Measurements from ENCODE around the gene IPO13. TPM values are rescaled to one million over a fixed set of nuclear protein-coding genes. Genes with fewer than 3 reads are reported as not detected.
A peak's percentile ranks its signal among the peaks of the same experiment; 100 is the strongest.

IPO13 gene, protein sequence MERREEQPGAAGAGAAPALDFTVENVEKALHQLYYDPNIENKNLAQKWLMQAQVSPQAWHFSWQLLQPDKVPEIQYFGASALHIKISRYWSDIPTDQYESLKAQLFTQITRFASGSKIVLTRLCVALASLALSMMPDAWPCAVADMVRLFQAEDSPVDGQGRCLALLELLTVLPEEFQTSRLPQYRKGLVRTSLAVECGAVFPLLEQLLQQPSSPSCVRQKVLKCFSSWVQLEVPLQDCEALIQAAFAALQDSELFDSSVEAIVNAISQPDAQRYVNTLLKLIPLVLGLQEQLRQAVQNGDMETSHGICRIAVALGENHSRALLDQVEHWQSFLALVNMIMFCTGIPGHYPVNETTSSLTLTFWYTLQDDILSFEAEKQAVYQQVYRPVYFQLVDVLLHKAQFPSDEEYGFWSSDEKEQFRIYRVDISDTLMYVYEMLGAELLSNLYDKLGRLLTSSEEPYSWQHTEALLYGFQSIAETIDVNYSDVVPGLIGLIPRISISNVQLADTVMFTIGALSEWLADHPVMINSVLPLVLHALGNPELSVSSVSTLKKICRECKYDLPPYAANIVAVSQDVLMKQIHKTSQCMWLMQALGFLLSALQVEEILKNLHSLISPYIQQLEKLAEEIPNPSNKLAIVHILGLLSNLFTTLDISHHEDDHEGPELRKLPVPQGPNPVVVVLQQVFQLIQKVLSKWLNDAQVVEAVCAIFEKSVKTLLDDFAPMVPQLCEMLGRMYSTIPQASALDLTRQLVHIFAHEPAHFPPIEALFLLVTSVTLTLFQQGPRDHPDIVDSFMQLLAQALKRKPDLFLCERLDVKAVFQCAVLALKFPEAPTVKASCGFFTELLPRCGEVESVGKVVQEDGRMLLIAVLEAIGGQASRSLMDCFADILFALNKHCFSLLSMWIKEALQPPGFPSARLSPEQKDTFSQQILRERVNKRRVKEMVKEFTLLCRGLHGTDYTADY
- polyA plus RNA-seq (2012; rRNA removed), result 15.5 and 16.7 TPM in 2 replicates
- 6.2 and 9.5 TPM in 2 replicates for polyA plus RNA-seq (2012; cell fraction: cytosol; rRNA removed)
- polyA plus RNA-seq (2012; cell fraction: nucleus; rRNA removed), result 52.6 and 55.7 TPM in 2 replicates

- H3K36me3 ChIP-seq (replicated peaks in 1 of 2; ENCODE audit: control insufficient read depth in 1 of 2, insufficient read depth in 2 of 2, low read length in 1 of 2), result peaks cover 0 to 17% of the 10 kb centered on the region in 2 experiments
- H3K27me3 ChIP-seq (ENCODE audit: insufficient read depth), result no peaks in the 10 kb centered on the region
- 3% methylated on average over 18 of the region's 74 CpGs for WGBS (ENCODE audit: low lambda C conversion rate)
- no peaks in the 10 kb centered on the region for H3K9me2 ChIP-seq
- H3K4me1 ChIP-seq (ENCODE audit: control insufficient read depth in 1 of 2, insufficient read depth in 2 of 2, low read depth in 1 of 2, low read length in 1 of 2), result peaks cover 12 to 24% of the 10 kb centered on the region in 2 experiments
- H3K9me3 ChIP-seq, result no peaks in the 10 kb centered on the region
- no peaks in the 10 kb centered on the region for H4K20me1 ChIP-seq (ENCODE audit: insufficient read depth)
- peak within 1 kb of the TSS; percentile 82 to 97 for H3K27ac ChIP-seq (ENCODE audit: low read depth in 2 of 2, low read length in 1 of 2)
- peak within 1 kb of the TSS; percentile 79 to 93 for H3K4me3 ChIP-seq (ENCODE audit: low read depth in 2 of 2, low read length in 1 of 2)
- H2AFZ ChIP-seq (ENCODE audit: low read depth), result peak within 1 kb of the TSS; percentile 78
- DNase-seq, result peak; percentile 98
- ChIA-PET POLR2A (interaction anchor here (0.7 to 1.6 kb wide), 4 partner anchors 8 to 84 kb away, joined by 3 to 10 read pairs (median 4); no protein-coding TSS in a partner anchor), CTCF (interaction anchor here (0.6 to 9.4 kb wide), 29 partner anchors 8 to 418 kb away, joined by 3 to 105 read pairs (median 4); partner anchors contain the start of genes ARTN and ATP6V0B)
- H3F3A ChIP-seq (replicated peaks; ENCODE audit: insufficient read depth), result no peaks in the 10 kb centered on the region
- H3K9ac ChIP-seq, result peak within 1 kb of the TSS; percentile 90
- H3K79me2 ChIP-seq (ENCODE audit: insufficient read depth), result peaks cover 13% of the 10 kb centered on the region; the same call in 1 of the 2 replicates
- peak within 1 kb of the TSS; percentile 98 for H3K4me2 ChIP-seq
- no peak for TF ChIP-seq EP300 (IDR thresholded peaks at IDR 0.05; ENCODE audit: borderline replicate concordance in 1 of 2, low read depth in 1 of 2, low read length in 1 of 2)
- TF ChIP-seq REST (IDR thresholded peaks at IDR 0.05; ENCODE audit: low read depth, low read length), result peak; percentile 97
- TF ChIP-seq NRF1 (IDR thresholded peaks at IDR 0.05; ENCODE audit: low read depth, low read length), result no peak
- peak; percentile 48; the same call in 1 of the 2 replicates for TF ChIP-seq USF2 (IDR thresholded peaks at IDR 0.05; ENCODE audit: borderline replicate concordance, low read depth, low read length)
- TF ChIP-seq SIN3A (IDR thresholded peaks at IDR 0.05; ENCODE audit: borderline replicate concordance, low read depth, low read length), result peak; percentile 14; the same call in 1 of the 2 replicates
- TF ChIP-seq USF1 (IDR thresholded peaks at IDR 0.05; ENCODE audit: borderline replicate concordance, low read depth), result peak; percentile 87
- peak; percentile 70 for TF ChIP-seq CHD2 (IDR thresholded peaks at IDR 0.05; ENCODE audit: low read length, partially characterized antibody)
- no peak for TF ChIP-seq FOXM1 (IDR thresholded peaks at IDR 0.05; ENCODE audit: low read depth)
- TF ChIP-seq, protein P1, sequence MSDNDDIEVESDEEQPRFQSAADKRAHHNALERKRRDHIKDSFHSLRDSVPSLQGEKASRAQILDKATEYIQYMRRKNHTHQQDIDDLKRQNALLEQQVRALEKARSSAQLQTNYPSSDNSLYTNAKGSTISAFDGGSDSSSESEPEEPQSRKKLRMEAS (IDR thresholded peaks at IDR 0.05; ENCODE audit: low read depth), result peak; percentile 99
- TF ChIP-seq, protein P2, sequence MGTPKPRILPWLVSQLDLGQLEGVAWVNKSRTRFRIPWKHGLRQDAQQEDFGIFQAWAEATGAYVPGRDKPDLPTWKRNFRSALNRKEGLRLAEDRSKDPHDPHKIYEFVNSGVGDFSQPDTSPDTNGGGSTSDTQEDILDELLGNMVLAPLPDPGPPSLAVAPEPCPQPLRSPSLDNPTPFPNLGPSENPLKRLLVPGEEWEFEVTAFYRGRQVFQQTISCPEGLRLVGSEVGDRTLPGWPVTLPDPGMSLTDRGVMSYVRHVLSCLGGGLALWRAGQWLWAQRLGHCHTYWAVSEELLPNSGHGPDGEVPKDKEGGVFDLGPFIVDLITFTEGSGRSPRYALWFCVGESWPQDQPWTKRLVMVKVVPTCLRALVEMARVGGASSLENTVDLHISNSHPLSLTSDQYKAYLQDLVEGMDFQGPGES (IDR thresholded peaks at IDR 0.05; ENCODE audit: low read depth, low read length), result no peak
- TF ChIP-seq TAF1 (IDR thresholded peaks at IDR 0.05; ENCODE audit: borderline replicate concordance, low read depth, low read length), result peak; percentile 69; the same call in 1 of the 2 replicates
- peak; percentile 87 for TF ChIP-seq ELF1 (IDR thresholded peaks at IDR 0.05)
- TF ChIP-seq MXI1 (IDR thresholded peaks at IDR 0.05; ENCODE audit: low read depth, low read length), result peak; percentile 98
- TF ChIP-seq MEF2A (IDR thresholded peaks at IDR 0.05; ENCODE audit: borderline replicate concordance, low read depth), result no peak
- TF ChIP-seq ZBTB33 (IDR thresholded peaks at IDR 0.05; ENCODE audit: borderline replicate concordance, low read depth), result no peak
- TF ChIP-seq EZH2phosphoT487 (IDR thresholded peaks at IDR 0.05; ENCODE audit: borderline replicate concordance, low read depth), result no peak
Measured at GRCh38 chr1:43946236-43947060, at the start of gene IPO13. Gene IPO13, plus strand, starts transcription at chr1:43946950. Its CDS starts 651 bp downstream, at chr1:43947601.

Data from SK-N-SH (cell line).